ENCODE data around the gene TRAPPC2L. TPM values are rescaled to one million over a fixed set of nuclear protein-coding genes. Genes with fewer than 3 reads are reported as not detected.

The TRAPPC2L gene
- total and polyA plus RNA-seq, 2 of the 13 experiments (the other 11 are each of a cell fraction or from before 2014, with no cell fraction given), result 96.3 to 107 TPM

DNA sequence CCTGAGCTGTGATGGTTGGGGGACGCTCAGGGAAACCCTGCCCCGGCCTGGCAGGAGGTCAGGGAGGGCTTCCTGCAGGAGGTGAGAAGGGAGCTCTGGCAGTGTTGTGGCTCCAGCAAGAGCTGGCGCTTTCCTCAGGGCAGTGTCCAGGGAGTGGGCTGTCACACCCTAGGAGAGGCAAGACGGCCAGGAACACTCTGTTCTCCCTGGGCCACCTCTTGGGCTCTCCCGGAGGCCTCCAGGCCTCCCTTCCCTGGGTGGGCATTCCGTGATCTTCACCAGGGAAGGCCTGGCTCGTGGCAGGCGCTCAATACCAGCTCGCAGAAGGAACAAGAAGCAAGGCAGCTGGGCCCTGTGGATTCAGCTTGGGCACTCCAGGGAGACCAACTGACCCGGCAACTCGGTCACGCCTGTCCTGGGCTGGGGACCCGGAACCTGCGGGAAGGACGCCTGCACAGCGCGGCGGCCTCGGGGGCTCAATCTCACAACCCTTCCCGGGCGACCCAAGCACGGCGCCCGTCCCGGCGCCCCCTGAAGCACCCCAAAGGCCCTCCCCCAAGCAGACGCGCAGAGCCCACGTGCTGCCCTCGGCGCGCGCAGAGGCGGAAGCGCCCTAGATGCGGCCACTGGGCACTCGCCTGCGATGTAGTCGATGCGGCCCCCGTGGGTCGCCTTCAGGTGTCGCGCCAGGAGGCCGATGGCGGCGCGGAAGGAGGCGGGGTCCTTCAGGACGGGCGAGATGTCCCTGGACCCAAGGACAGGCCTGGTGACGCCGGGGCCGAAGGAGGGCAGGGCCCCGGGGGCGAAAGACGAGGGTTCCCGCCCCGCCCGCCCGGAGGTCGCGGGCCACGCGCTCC, 45.8 kb upstream of the TRAPPC2L start (continued):
- TF ChIP-seq REL (CRISPR knock-in tag; conservative IDR thresholded peaks at IDR 0.05), result no peak
- no peak for TF ChIP-seq SP2 (CRISPR knock-in tag; IDR thresholded peaks at IDR 0.05)
- TF ChIP-seq ZNF678 (CRISPR knock-in tag; IDR thresholded peaks at IDR 0.05), result no peak; the same call in 1 of the 2 replicates
- TF ChIP-seq, protein P1, sequence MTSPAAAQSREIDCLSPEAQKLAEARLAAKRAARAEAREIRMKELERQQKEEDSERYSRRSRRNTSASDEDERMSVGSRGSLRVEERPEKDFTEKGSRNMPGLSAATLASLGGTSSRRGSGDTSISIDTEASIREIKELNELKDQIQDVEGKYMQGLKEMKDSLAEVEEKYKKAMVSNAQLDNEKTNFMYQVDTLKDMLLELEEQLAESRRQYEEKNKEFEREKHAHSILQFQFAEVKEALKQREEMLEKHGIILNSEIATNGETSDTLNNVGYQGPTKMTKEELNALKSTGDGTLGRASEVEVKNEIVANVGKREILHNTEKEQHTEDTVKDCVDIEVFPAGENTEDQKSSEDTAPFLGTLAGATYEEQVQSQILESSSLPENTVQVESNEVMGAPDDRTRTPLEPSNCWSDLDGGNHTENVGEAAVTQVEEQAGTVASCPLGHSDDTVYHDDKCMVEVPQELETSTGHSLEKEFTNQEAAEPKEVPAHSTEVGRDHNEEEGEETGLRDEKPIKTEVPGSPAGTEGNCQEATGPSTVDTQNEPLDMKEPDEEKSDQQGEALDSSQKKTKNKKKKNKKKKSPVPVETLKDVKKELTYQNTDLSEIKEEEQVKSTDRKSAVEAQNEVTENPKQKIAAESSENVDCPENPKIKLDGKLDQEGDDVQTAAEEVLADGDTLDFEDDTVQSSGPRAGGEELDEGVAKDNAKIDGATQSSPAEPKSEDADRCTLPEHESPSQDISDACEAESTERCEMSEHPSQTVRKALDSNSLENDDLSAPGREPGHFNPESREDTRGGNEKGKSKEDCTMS (CRISPR knock-in tag; conservative IDR thresholded peaks at IDR 0.05), result no peak
- peak; percentile 47; the same call in 1 of the 2 replicates for TF ChIP-seq KDM3A (CRISPR knock-in tag; IDR thresholded peaks at IDR 0.05; ENCODE audit: low read depth)
- peak; percentile 7; the same call in 1 of the 2 replicates for TF ChIP-seq FOXO1 (CRISPR knock-in tag; IDR thresholded peaks at IDR 0.05)
- no peak for TF ChIP-seq ZNF781 (CRISPR knock-in tag; IDR thresholded peaks at IDR 0.05; ENCODE audit: borderline replicate concordance, not compliant biosample characterization)
- TF ChIP-seq HIVEP1 (CRISPR knock-in tag; IDR thresholded peaks at IDR 0.05), result no peak; the same call in 1 of the 2 replicates
- TF ChIP-seq, protein P2, sequence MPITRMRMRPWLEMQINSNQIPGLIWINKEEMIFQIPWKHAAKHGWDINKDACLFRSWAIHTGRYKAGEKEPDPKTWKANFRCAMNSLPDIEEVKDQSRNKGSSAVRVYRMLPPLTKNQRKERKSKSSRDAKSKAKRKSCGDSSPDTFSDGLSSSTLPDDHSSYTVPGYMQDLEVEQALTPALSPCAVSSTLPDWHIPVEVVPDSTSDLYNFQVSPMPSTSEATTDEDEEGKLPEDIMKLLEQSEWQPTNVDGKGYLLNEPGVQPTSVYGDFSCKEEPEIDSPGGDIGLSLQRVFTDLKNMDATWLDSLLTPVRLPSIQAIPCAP (CRISPR knock-in tag; IDR thresholded peaks at IDR 0.05; ENCODE audit: low read depth), result no peak
- 0 out of 2 replicates have a peak, but pooled peaks have one; percentile 87 for TF ChIP-seq NAIF1 (CRISPR knock-in tag; IDR thresholded peaks at IDR 0.05; ENCODE audit: borderline replicate concordance)
- peak; percentile 96; the same call in 1 of the 2 replicates for TF ChIP-seq MYC (CRISPR knock-in tag; IDR thresholded peaks at IDR 0.05; ENCODE audit: borderline replicate concordance)
- TF ChIP-seq, protein P3, sequence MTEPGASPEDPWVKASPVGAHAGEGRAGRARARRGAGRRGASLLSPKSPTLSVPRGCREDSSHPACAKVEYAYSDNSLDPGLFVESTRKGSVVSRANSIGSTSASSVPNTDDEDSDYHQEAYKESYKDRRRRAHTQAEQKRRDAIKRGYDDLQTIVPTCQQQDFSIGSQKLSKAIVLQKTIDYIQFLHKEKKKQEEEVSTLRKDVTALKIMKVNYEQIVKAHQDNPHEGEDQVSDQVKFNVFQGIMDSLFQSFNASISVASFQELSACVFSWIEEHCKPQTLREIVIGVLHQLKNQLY (CRISPR knock-in tag; IDR thresholded peaks at IDR 0.05), result 0 out of 2 replicates have a peak, but pooled peaks have one; percentile 41
- TF ChIP-seq NFYB (CRISPR knock-in tag; IDR thresholded peaks at IDR 0.05), result no peak
- no peak for TF ChIP-seq MTA3 (CRISPR knock-in tag; IDR thresholded peaks at IDR 0.05)
- TF ChIP-seq CHCHD3 (CRISPR knock-in tag; IDR thresholded peaks at IDR 0.05), result peak; percentile 90; the same call in 1 of the 2 replicates
- no peak; the same call in 1 of the 2 replicates for TF ChIP-seq MED13 (CRISPR knock-in tag; IDR thresholded peaks at IDR 0.05)
- TF ChIP-seq THYN1 (CRISPR knock-in tag; IDR thresholded peaks at IDR 0.05; ENCODE audit: borderline replicate concordance, low read depth), result 0 out of 2 replicates have a peak, but pooled peaks have one; percentile 21
- TF ChIP-seq KDM6A (CRISPR knock-in tag; IDR thresholded peaks at IDR 0.05; ENCODE audit: low read depth), result no peak
- TF ChIP-seq ZNF446 (CRISPR knock-in tag; IDR thresholded peaks at IDR 0.05), result no peak; the same call in 1 of the 2 replicates
- peak; percentile 63; the same call in 1 of the 2 replicates for TF ChIP-seq SPEN (CRISPR knock-in tag; IDR thresholded peaks at IDR 0.05; ENCODE audit: low read depth)
- TF ChIP-seq ZKSCAN1 (IDR thresholded peaks at IDR 0.05; ENCODE audit: low read length), result no peak
- TF ChIP-seq ZNF562 (CRISPR knock-in tag; IDR thresholded peaks at IDR 0.05; ENCODE audit: borderline replicate concordance), result no peak
- no peak for TF ChIP-seq JUN (CRISPR knock-in tag; IDR thresholded peaks at IDR 0.05)
- peak; percentile 10; the same call in 1 of the 2 replicates for TF ChIP-seq STAG1 (CRISPR knock-in tag; IDR thresholded peaks at IDR 0.05)
- no peak; the same call in none of the 2 replicates for TF ChIP-seq NCOA2 (CRISPR knock-in tag; IDR thresholded peaks at IDR 0.05)
- peak; percentile 86; the same call in 1 of the 2 replicates for TF ChIP-seq ZSCAN12 (CRISPR knock-in tag; IDR thresholded peaks at IDR 0.05)
- peak; percentile 25; the same call in 1 of the 2 replicates for TF ChIP-seq NR2F2 (IDR thresholded peaks at IDR 0.05; ENCODE audit: borderline replicate concordance, low read depth)
- no peak for TF ChIP-seq KLF15 (CRISPR knock-in tag; IDR thresholded peaks at IDR 0.05; ENCODE audit: borderline replicate concordance)

Measured in HepG2 (cell line).